HCT116 (cell line): ENCODE measurements around the gene FNBP1.

Source experiments
- CTCF ChIP-seq, 3 experiments: fragments of 200-600 bp in 1 of 3; sonication (generic) in 1 of 3; IDR thresholded peaks in 2 of 3; conservative IDR thresholded peaks in 1 of 3; 2 replicates each; pipeline ENCODE4 v1.5.1; 2012 to 2017; ENCODE audit warnings: low read depth in 2 of 3, low read length in 2 of 3, antibody characterized with exemption in 1 of 3, borderline replicate concordance in 1 of 3, control low read depth in 1 of 3, mild to moderate bottlenecking in 1 of 3, mixed read lengths in 1 of 3, mixed run types in 1 of 3, moderate library complexity in 1 of 3; ENCODE audit not compliant: insufficient read depth in 1 of 3
- POLR2AphosphoS5 ChIP-seq: IDR thresholded peaks from 2 replicates; pipeline ENCODE4 v1.6.1; 2011; ENCODE audit warnings: mild to moderate bottlenecking, low read depth, low read length, moderate library complexity
- RAD21 ChIP-seq: IDR thresholded peaks from 2 replicates; pipeline ENCODE4 v1.6.1; 2012; ENCODE audit warnings: low read depth, mild to moderate bottlenecking
- SP1 ChIP-seq: IDR thresholded peaks from 2 replicates; pipeline ENCODE4 v1.6.1; 2012; ENCODE audit warnings: low read depth

GRCh38 chr9:129879991-129880653 lies 162.9 kb downstream of the FNBP1 start:
- TF ChIP-seq RAD21: no peak
- no peak for TF ChIP-seq SP1
- TF ChIP-seq CTCF (IDR thresholded peaks at IDR 0.05 in 2 of 3, conservative IDR thresholded peaks at IDR 0.05 in 1 of 3; ENCODE audit: borderline replicate concordance in 1 of 3, insufficient read depth in 1 of 3, low read depth in 2 of 3, low read length in 2 of 3): no peak
- TF ChIP-seq POLR2AphosphoS5: no peak
